Thyroid gland (tissue), 4 donors: Measurements from ENCODE around the gene ZNF407. TPM values are rescaled to one million over a fixed set of nuclear protein-coding genes. Genes with fewer than 3 reads are reported as not detected.

Experiments
- DNase-seq, 2 donors: peaks; one replicate each; pipeline ENCODE4 v3.0.0-alpha.2; 2019
- H3K27ac ChIP-seq, 3 donors: fragments of 200-600 bp; sonication (generic); 1 replicate in 2 of 3; 2 replicates in 1 of 3; pipeline ENCODE4 v1.5.1; 2016 to 2019; ENCODE audit warnings: mild to moderate bottlenecking in 1 of 3, moderate library complexity in 1 of 3
- H3K27me3 ChIP-seq: fragments of 200-600 bp; sonication (generic); one replicate; pipeline ENCODE4 v1.5.1; 2019
- H3K36me3 ChIP-seq, 2 donors: fragments of 200-600 bp; sonication (generic); one replicate each; pipeline ENCODE4 v1.5.1; 2016 to 2019
- H3K4me1 ChIP-seq, 2 donors: fragments of 200-600 bp; sonication (generic); one replicate each; pipeline ENCODE4 v1.5.1; 2017 to 2019
- H3K4me3 ChIP-seq, 3 donors: fragments of 200-600 bp; sonication (generic); replicated peaks in 1 of 3; 1 replicate in 2 of 3; 2 replicates in 1 of 3; pipeline ENCODE4 v1.5.1; 2016; ENCODE audit warnings: mild to moderate bottlenecking in 1 of 3
- H3K9me3 ChIP-seq: fragments of 200-600 bp; sonication (generic); one replicate; pipeline ENCODE4 v1.5.1; 2017
- CTCF ChIP-seq, 6 experiments: fragments of 200-600 bp in 3 of 6; fragments of 450-650 bp in 3 of 6; sonication (generic) in 3 of 6; IDR thresholded peaks; one replicate each; pipeline ENCODE4 v1.5.1; 2016 to 2019; ENCODE audit warnings: antibody characterized with exemption in 6 of 6, mild to moderate bottlenecking in 2 of 6, inconsistent platforms in 1 of 6, moderate library complexity in 1 of 6
- POLR2A ChIP-seq, 2 donors: fragments of 450-650 bp; IDR thresholded peaks; one replicate each; pipeline ENCODE4 v1.6.1; 2017; ENCODE audit warnings: antibody characterized with exemption in 2 of 2, mild to moderate bottlenecking in 2 of 2, moderate library complexity in 1 of 2
- WGBS, 2 donors: methylation state at CpG; one replicate each; pipeline ENCODE4 v1.1.5; 2017; 5-methylcytosine and 5-hydroxymethylcytosine counted together
- intact Hi-C: fragments of 100-400 bp; cut with DNase I; formaldehyde crosslinking; loops from one replicate; pipeline ENCODE4 v1.15.1; 2023
- total RNA-seq, 4 donors: library from RNA; depleted of rRNA; stranded (reverse); fragments of >200 nt; gene quantifications; one replicate each; pipeline ENCODE4 v1.2.3, GENCODE V29; 2016

ZNF407 gene
- total RNA-seq, 4 donors from 2014 or later: 20.2 to 40.0 (median 26.4) TPM

DNA sequence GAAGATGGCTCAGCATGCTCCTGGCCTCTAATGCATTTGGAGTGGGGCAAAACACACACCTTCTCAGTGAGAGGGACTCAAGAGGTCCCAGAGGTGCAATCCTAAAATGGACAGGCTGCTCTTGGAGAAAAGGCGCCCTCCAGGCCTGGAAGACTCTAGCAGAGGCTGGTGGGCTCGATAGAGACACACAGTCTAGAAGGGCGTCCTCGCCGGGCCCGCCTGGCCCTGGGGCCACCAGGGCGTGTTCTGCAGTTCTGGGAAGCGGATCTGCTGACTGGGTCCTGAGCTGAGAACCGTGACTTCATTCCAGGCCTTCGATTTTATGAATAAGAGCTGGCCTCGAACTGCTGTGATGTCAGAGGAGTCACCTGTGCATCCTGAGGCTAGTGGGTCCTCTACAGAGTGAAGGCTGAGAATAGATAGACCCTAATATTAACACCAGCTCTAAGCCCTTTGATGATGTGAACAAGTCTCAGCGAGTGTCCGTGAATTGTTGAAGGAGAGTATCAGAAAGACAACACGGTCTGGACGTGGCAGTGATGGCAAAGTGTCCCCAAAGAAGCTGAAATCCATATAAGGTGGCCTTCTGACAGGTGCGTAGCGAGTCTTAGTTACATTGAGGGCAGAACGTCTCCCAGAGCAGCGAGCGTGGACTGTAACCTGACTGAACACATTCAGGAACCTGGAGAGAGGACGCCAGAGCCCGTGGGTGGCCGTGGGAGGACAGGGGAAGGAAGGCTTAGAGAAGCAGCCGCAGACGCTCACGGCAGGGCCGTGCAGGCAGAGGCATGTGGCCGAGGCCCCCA lies 474.4 kb downstream of the ZNF407 start:
- 97 to 99% methylated on average over 17 to 28 of the region's 28 CpGs for WGBS, 2 donors
- intact Hi-C loops: loop anchor here (10.0 kb wide), 1 partner anchor 133 kb away; the partner anchor contains the start of gene PTGR3
- H3K36me3 ChIP-seq: no peaks in the 10 kb centered on the region
- H3K27me3 ChIP-seq: no peaks in the 10 kb centered on the region
- DNase-seq: no peak
- H3K27ac ChIP-seq: peak overlapping the region in 2 of 3 donors; percentile 96 to 98
- TF ChIP-seq CTCF (IDR thresholded peaks at IDR 0.05) (no peak), POLR2A (IDR thresholded peaks at IDR 0.05) (no peak)
- no peaks in the 10 kb centered on the region for H3K9me3 ChIP-seq
- H3K4me3 ChIP-seq: no peak overlapping the region
- peaks cover 18 to 33% of the 10 kb centered on the region in 2 donors for H3K4me1 ChIP-seq

DNA sequence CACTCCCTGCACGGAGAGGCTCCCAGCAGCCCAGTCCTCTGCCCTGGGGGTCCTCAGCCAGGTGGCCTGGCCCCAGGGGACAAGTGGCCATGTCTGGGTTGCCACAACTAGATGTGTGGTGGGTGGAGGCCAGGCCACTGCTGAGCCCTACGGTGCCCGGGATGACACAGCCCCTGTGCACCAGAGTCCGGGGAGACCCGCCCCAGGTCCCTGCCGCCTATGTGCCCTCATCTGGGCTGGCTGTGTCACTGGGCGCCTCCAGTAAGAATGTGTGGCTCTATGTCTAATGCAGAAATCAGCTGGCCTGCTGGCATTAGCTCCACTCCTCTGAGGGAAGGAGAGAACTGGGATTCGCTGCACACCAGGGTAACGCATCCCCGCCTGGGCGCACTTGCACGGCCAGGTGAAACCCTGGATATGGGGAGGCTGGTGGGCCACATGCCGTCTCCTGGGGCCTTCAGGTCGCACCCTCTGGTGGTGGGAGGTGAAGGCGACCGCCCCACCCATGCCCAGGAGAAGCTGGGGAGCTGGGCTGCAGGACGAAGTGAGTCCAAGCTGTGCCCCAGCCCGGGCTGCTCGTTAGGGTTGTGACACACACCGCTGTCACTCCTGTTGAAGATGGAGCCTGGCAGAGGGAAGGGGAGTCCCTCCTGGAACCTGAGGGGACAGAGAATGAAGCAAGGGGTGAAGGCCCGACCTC lies 475.2 kb downstream of the ZNF407 start:
- H3K4me3 ChIP-seq: no peak overlapping the region
- no peak for DNase-seq
- H3K27me3 ChIP-seq: no peaks in the 10 kb centered on the region
- H3K27ac ChIP-seq: no peak overlapping the region
- intact Hi-C loops: loop anchor here (10.0 kb wide), 1 partner anchor 132 kb away; the partner anchor contains the start of gene PTGR3
- H3K36me3 ChIP-seq: no peaks in the 10 kb centered on the region
- TF ChIP-seq POLR2A (IDR thresholded peaks at IDR 0.05) (no peak), CTCF (IDR thresholded peaks at IDR 0.05) (no peak)
- 91 to 94% methylated on average over 9 to 14 of the region's 21 CpGs for WGBS, 2 donors
- peaks cover 18 to 33% of the 10 kb centered on the region in 2 donors for H3K4me1 ChIP-seq
- H3K9me3 ChIP-seq: no peaks in the 10 kb centered on the region

DNA sequence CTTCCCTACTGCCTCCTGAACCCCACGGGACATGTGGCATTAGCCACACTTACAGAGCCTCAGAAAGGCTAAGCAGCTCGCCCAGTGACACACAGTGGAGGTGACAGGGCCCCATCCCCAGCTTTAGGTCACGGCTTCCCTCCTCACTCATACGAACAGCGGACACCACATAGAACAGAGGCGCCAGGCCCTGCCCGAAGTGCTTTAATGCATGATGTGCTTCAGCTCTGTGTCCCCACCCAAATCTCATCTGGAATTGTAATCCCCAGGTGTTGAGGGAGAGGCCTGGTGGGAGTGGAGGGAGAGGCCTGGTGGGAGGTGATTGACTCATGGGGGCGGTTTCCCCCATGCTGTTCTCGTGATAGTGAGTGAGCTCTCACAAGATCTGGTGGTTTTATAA lies 476.0 kb downstream of the ZNF407 start:
- peaks cover 18 to 31% of the 10 kb centered on the region in 2 donors for H3K4me1 ChIP-seq
- DNase-seq: no peak
- H3K4me3 ChIP-seq: no peak overlapping the region
- H3K27ac ChIP-seq: no peak overlapping the region
- no peaks in the 10 kb centered on the region for H3K9me3 ChIP-seq
- H3K27me3 ChIP-seq: no peaks in the 10 kb centered on the region
- intact Hi-C loops: loop anchor here (10.0 kb wide), 1 partner anchor 131 kb away; the partner anchor contains the start of gene PTGR3
- no peak for TF ChIP-seq POLR2A (IDR thresholded peaks at IDR 0.05)
- no peak for TF ChIP-seq CTCF (IDR thresholded peaks at IDR 0.05)
- no peaks in the 10 kb centered on the region for H3K36me3 ChIP-seq
- WGBS, 2 donors: 93 to 100% methylated on average over 9 of the region's 9 CpGs

DNA sequence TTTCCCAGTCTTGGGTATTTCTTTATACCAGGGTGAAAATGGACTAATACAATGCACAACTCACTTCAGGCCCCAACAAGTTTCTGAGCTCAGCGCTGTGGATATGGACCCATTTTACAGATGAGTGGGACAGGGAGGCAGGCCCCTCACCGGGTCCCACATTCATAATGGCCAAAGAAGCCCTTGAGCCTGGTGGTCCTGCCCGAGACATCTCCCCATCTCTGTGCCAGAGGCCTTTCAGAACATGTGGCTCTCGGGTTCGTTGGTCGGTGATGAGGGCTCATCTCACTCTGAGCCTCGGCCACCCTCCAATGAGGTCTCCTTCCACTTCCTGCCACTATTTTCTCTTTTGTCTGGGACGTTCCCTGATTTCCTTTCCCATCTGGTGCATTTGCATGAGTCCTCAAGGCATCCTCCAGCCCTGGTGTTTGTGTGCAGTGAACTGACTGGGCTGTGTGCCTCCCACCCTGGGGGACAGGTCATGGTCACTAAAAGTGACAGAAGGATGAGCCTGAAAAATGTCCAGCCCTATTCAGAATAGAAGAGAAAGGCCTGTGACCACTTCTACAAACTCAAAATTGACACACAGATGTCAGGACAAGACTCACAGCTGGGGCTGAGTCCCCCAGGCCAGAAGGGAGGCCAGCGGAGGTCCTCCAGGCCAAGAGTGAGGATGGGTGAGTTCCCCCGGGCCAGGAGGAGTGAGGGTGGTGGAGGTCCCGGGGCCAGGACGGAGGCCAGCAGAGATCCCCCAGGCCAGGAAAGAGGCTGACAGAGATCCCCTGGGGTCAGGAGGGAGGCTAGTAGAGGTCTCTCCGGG lies 476.7 kb downstream of the ZNF407 start:
- WGBS, 2 donors: 91 to 93% methylated on average over 13 of the region's 13 CpGs
- intact Hi-C loops: loop anchor here (10.0 kb wide), 1 partner anchor 130 kb away; the partner anchor contains the start of gene PTGR3
- no peaks in the 10 kb centered on the region for H3K9me3 ChIP-seq

More for the DNA sequence above, 476.7 kb downstream of the ZNF407 start:
- Histone ChIP-seq H3K4me1 (peaks cover 16 to 24% of the 10 kb centered on the region in 2 donors), H3K27ac (no peak overlapping the region), H3K4me3 (no peak overlapping the region), H3K36me3 (no peaks in the 10 kb centered on the region), H3K27me3 (no peaks in the 10 kb centered on the region)
- DNase-seq: no peak
- TF ChIP-seq CTCF (IDR thresholded peaks at IDR 0.05): no peak
